ENCODE data around the gene C11orf86. TPM values are rescaled to one million over a fixed set of nuclear protein-coding genes. Genes with fewer than 3 reads are reported as not detected.

Gene C11orf86
- total RNA-seq, 1 experiment from 2014 or later: 0.68 TPM

DNA sequence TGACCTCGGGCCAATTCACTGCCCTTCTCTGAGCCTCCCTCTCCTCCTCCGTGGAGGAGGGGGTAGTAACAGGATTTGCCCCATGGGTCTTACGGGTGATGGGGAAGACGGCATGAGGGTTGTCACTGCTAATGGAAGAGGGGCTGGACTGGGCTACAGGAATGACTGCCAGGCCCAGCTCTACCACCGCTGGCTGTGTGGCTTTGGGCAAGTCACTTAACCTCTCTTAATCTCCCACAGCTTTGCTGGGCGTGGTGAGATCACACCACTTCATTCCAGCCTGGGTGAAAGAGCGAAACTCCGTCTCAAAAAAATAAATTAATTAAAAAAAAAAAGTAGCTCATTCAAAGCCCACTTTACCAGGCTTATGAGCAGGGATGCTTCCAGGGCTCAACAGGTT, 50.6 kb downstream of the C11orf86 start:
- TF ChIP-seq, protein P1, sequence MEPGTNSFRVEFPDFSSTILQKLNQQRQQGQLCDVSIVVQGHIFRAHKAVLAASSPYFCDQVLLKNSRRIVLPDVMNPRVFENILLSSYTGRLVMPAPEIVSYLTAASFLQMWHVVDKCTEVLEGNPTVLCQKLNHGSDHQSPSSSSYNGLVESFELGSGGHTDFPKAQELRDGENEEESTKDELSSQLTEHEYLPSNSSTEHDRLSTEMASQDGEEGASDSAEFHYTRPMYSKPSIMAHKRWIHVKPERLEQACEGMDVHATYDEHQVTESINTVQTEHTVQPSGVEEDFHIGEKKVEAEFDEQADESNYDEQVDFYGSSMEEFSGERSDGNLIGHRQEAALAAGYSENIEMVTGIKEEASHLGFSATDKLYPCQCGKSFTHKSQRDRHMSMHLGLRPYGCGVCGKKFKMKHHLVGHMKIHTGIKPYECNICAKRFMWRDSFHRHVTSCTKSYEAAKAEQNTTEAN (CRISPR knock-in tag; IDR thresholded peaks at IDR 0.05): no peak
- TF ChIP-seq, protein P2, sequence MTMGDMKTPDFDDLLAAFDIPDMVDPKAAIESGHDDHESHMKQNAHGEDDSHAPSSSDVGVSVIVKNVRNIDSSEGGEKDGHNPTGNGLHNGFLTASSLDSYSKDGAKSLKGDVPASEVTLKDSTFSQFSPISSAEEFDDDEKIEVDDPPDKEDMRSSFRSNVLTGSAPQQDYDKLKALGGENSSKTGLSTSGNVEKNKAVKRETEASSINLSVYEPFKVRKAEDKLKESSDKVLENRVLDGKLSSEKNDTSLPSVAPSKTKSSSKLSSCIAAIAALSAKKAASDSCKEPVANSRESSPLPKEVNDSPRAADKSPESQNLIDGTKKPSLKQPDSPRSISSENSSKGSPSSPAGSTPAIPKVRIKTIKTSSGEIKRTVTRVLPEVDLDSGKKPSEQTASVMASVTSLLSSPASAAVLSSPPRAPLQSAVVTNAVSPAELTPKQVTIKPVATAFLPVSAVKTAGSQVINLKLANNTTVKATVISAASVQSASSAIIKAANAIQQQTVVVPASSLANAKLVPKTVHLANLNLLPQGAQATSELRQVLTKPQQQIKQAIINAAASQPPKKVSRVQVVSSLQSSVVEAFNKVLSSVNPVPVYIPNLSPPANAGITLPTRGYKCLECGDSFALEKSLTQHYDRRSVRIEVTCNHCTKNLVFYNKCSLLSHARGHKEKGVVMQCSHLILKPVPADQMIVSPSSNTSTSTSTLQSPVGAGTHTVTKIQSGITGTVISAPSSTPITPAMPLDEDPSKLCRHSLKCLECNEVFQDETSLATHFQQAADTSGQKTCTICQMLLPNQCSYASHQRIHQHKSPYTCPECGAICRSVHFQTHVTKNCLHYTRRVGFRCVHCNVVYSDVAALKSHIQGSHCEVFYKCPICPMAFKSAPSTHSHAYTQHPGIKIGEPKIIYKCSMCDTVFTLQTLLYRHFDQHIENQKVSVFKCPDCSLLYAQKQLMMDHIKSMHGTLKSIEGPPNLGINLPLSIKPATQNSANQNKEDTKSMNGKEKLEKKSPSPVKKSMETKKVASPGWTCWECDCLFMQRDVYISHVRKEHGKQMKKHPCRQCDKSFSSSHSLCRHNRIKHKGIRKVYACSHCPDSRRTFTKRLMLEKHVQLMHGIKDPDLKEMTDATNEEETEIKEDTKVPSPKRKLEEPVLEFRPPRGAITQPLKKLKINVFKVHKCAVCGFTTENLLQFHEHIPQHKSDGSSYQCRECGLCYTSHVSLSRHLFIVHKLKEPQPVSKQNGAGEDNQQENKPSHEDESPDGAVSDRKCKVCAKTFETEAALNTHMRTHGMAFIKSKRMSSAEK (CRISPR knock-in tag; IDR thresholded peaks at IDR 0.05; ENCODE audit: borderline replicate concordance): no peak
- TF ChIP-seq IRF2 (CRISPR knock-in tag; IDR thresholded peaks at IDR 0.05; ENCODE audit: borderline replicate concordance, low read depth): no peak
- TF ChIP-seq, protein P3, sequence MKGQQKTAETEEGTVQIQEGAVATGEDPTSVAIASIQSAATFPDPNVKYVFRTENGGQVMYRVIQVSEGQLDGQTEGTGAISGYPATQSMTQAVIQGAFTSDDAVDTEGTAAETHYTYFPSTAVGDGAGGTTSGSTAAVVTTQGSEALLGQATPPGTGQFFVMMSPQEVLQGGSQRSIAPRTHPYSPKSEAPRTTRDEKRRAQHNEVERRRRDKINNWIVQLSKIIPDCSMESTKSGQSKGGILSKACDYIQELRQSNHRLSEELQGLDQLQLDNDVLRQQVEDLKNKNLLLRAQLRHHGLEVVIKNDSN (CRISPR knock-in tag; IDR thresholded peaks at IDR 0.05): no peak
- no peak for TF ChIP-seq TEAD4 (CRISPR knock-in tag; IDR thresholded peaks at IDR 0.05)
- no peak for TF ChIP-seq TEAD1 (CRISPR knock-in tag; IDR thresholded peaks at IDR 0.05)
- no peak for TF ChIP-seq ZNF121 (CRISPR knock-in tag; IDR thresholded peaks at IDR 0.05)
- TF ChIP-seq NR2C2 (CRISPR knock-in tag; IDR thresholded peaks at IDR 0.05): no peak
- TF ChIP-seq, protein P4, sequence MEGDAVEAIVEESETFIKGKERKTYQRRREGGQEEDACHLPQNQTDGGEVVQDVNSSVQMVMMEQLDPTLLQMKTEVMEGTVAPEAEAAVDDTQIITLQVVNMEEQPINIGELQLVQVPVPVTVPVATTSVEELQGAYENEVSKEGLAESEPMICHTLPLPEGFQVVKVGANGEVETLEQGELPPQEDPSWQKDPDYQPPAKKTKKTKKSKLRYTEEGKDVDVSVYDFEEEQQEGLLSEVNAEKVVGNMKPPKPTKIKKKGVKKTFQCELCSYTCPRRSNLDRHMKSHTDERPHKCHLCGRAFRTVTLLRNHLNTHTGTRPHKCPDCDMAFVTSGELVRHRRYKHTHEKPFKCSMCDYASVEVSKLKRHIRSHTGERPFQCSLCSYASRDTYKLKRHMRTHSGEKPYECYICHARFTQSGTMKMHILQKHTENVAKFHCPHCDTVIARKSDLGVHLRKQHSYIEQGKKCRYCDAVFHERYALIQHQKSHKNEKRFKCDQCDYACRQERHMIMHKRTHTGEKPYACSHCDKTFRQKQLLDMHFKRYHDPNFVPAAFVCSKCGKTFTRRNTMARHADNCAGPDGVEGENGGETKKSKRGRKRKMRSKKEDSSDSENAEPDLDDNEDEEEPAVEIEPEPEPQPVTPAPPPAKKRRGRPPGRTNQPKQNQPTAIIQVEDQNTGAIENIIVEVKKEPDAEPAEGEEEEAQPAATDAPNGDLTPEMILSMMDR (IDR thresholded peaks at IDR 0.05): no peak
- no peak for TF ChIP-seq SMAD3 (CRISPR knock-in tag; IDR thresholded peaks at IDR 0.05; ENCODE audit: borderline replicate concordance)
- TF ChIP-seq, protein P5, sequence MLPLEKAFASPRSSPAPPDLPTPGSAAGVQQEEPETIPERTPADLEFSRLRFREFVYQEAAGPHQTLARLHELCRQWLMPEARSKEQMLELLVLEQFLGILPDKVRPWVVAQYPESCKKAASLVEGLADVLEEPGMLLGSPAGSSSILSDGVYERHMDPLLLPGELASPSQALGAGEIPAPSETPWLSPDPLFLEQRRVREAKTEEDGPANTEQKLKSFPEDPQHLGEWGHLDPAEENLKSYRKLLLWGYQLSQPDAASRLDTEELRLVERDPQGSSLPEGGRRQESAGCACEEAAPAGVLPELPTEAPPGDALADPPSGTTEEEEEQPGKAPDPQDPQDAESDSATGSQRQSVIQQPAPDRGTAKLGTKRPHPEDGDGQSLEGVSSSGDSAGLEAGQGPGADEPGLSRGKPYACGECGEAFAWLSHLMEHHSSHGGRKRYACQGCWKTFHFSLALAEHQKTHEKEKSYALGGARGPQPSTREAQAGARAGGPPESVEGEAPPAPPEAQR (CRISPR knock-in tag; IDR thresholded peaks at IDR 0.05): no peak
- TF ChIP-seq ETV6 (CRISPR knock-in tag; IDR thresholded peaks at IDR 0.05): no peak
- TF ChIP-seq ZNF317 (CRISPR knock-in tag; IDR thresholded peaks at IDR 0.05; ENCODE audit: borderline replicate concordance, low read depth): no peak
- TF ChIP-seq GRHL2 (CRISPR knock-in tag; IDR thresholded peaks at IDR 0.05; ENCODE audit: insufficient replicate concordance, severe bottlenecking): no peak
- TF ChIP-seq, protein P6, sequence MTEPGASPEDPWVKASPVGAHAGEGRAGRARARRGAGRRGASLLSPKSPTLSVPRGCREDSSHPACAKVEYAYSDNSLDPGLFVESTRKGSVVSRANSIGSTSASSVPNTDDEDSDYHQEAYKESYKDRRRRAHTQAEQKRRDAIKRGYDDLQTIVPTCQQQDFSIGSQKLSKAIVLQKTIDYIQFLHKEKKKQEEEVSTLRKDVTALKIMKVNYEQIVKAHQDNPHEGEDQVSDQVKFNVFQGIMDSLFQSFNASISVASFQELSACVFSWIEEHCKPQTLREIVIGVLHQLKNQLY (CRISPR knock-in tag; IDR thresholded peaks at IDR 0.05): no peak
- TF ChIP-seq JUN (CRISPR knock-in tag; IDR thresholded peaks at IDR 0.05): no peak
- no peak for TF ChIP-seq OVOL2 (CRISPR knock-in tag; IDR thresholded peaks at IDR 0.05; ENCODE audit: borderline replicate concordance)
- TF ChIP-seq KAT7 (CRISPR knock-in tag; IDR thresholded peaks at IDR 0.05; ENCODE audit: borderline replicate concordance): no peak
- Mint-ChIP-seq H3K27ac (no peak overlapping the region), H3K27me3 (ENCODE audit: low read depth) (peaks cover 41% of the 10 kb centered on the region), H3K4me3 (no peak overlapping the region), H3K36me3 (no peaks in the 10 kb centered on the region), H3K4me1 (peaks cover 36% of the 10 kb centered on the region), H3K9me3 (no peaks in the 10 kb centered on the region)
- no peak for ATAC-seq
- ChIA-PET POLR2A (no interaction called here), CTCF (interaction anchor here (0.7 kb wide), 1 partner anchor 10 kb away, joined by 3 read pairs; no protein-coding TSS in a partner anchor)
- DNase-seq (ENCODE audit: low spot score): no peak

Small RNAs within 50 kb of the gene (microRNA-seq; reads per million reads assigned to microRNA genes)
- not detected for gene MIR3163 (ENCODE audit: borderline number of aligned reads)

Other genes with a start within 250 kb of the C11orf86 start
- gene SPTBN2, start 246.1 kb upstream of the C11orf86 start, total RNA-seq (2021): 34.9 to 40.7 TPM (median 38.9 TPM) in 3 replicates
- gene RCE1, start 131.9 kb upstream of the C11orf86 start, total RNA-seq (2021): 34.5 to 36.9 TPM (median 34.6 TPM) in 3 replicates
- 62.7 to 70.3 TPM (median 68.0 TPM) in 3 replicates for gene LRFN4, start 118.2 kb upstream of the C11orf86 start, total RNA-seq (2021)
- 22.1 to 27.2 TPM (median 25.6 TPM) in 3 replicates for gene PC, start 16.9 kb upstream of the C11orf86 start, total RNA-seq (2021)
- 4.6 to 7.3 TPM (median 7.1 TPM) in 3 replicates for gene SYT12, start 47.8 kb downstream of the C11orf86 start, total RNA-seq (2021)
- gene RHOD, start 81.5 kb downstream of the C11orf86 start, total RNA-seq (2021): 13.1 to 16.3 TPM (median 15.9 TPM) in 3 replicates
- gene KDM2A, start 144.0 kb downstream of the C11orf86 start, total RNA-seq (2021): 54.0 to 58.0 TPM (median 54.3 TPM) in 3 replicates